HG03097 (cell line): ENCODE data around the gene ALG9.
A peak's percentile ranks its signal among the peaks of the same experiment; 100 is the strongest.

ENCODE experiments used
- ATAC-seq: cut with Tn5 transposase; IDR thresholded peaks from one replicate; pipeline ENCODE4 v1.9.1; 2021; ENCODE audit not compliant: unreplicated experiment, low FRiP score

The ALG9 gene

DNA sequence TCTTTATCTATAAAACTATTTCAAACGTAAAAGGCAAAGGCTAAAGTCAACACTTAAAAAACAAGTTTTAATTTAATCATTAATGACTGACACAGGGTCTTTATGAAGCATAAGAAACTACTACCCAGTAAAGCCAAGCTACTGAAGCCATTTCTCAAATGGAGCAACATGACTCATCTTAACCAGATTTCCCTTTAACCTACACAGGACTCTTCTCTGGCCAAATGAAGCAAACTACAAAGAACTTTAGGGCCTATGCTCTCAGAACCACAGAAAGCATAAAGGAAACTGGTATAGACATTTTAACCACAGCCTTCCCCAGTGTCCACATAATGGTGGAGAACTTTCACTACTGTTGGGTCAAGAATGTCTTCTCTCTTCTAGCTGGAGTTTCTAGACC lies 34.7 kb downstream of the ALG9 start:
- peak; percentile 80 for ATAC-seq

DNA sequence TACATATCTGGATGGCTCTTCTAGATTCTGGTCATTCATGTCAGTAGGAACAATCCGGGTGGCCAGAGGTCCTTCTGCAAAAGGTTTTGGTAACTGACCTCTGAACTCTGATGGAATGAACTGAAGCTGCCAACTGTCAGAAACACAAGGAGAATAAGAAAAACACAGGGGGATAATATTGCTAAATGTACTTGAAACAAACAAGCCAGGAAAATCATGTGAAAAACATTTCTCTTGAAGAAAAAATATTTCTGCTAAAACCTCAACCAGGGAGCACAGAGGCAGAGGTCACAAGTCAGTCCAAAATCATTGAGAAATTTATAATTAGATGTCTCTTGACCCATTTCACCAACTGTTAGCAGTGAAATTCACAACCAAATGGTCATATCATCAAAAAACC lies 35.2 kb downstream of the ALG9 start:
- no peak for ATAC-seq

DNA sequence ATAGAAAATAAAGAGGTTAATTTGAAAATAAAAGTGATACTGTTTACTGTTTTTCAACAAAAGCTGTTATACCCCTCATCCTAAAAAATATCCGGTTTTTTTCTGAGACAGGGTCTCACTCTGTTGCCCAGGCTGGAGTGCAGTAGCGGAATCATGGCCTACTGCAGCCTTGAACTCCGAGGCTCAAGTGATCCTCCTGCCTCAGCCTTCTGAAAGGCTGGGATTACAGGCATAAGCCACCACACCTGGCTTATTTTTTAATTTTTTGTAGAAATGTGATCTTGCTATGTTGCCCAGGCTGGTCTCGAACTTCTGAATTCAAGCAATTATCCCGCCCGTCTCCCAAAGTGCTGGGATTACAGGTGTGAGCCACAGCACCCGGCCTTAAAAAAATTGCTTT lies 35.7 kb downstream of the ALG9 start:
- no peak for ATAC-seq

DNA sequence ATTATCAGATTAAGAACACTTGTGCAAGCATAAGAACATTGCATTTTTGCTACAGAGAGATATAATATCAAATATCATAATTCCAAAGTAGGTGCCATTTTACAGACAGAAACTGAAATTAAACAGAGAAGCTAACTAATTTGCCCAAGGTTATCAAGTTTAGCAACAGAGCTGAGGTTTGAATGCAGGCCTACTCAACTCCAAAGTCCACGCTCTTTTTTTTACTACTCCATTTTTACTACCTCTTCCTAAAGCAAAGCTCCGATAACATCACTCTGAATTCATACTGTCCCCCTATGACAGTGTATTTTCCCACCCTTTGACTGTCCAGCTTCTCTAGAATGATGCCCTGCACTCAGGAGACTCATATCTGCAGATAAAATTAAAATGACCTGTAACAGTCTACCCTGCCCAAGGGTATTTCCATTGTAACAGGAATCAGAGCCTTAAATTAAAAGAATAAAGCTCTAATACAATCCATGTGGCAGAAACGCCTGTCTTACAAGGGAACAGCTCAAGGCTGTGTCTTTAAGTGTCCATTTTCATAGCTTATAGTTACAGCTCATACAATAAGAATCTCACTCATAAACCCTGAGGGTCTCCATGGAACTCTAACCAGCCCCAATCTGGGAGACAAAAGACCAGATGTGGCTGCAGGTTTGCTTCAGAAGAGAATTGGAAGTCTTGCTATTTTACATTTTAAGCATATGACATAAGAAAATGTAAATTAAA lies 36.8 kb downstream of the ALG9 start:
- ATAC-seq: no peak

DNA sequence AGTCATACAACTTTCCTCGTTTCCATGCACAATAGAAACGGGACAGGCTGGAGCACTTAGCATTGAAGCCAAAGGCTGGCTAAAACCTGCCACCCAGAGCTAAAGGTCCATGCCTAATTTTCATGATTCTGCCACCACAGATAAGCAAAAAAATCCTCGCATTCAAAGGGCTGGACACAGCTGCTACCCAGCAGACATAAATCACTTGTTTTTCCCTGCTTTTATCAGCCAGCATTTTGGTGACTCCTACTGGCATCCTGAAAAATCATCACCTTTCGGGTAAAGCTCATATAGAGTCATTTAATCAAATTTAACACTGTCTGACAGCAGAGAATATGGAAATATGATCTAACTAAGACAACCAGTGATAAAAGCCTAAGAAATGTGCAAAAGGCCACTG lies 37.9 kb downstream of the ALG9 start:
- ATAC-seq: no peak

DNA sequence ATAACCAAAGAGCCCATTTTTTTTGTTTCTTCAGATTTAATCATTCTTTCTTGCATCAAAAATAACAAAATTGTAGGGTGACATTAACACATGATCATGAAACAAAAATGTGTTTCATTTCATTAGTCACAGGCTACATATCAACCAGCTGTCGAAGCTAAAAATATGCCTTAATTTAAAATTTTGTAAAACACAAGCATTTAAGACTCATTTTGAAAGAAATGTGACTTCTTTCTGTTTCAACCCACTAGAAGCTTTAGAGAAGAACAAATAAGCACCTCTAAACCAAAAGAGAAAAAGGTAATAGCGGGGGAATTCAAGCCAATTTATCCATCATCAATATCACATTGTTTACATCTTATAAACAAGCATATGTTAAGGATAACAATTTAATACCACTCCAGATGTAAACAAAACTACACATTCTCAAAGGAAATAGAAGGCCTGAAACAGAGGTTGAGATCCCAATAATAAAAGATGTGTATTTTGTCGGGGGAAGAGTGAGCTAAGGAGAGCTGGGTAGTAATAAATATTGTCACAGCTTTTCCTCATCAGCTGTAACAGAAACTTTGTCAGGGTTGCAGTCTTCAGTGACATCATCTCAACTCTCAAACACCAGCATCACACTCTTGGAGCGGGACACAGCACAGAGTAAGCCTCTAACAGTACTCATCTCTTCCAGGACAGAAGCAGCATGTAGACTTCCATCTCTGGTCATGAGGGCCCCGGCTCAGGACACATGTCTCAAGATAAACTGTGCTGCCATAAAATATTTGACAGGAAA lies 42.0 kb downstream of the ALG9 start:
- ATAC-seq: peak; percentile 69

DNA sequence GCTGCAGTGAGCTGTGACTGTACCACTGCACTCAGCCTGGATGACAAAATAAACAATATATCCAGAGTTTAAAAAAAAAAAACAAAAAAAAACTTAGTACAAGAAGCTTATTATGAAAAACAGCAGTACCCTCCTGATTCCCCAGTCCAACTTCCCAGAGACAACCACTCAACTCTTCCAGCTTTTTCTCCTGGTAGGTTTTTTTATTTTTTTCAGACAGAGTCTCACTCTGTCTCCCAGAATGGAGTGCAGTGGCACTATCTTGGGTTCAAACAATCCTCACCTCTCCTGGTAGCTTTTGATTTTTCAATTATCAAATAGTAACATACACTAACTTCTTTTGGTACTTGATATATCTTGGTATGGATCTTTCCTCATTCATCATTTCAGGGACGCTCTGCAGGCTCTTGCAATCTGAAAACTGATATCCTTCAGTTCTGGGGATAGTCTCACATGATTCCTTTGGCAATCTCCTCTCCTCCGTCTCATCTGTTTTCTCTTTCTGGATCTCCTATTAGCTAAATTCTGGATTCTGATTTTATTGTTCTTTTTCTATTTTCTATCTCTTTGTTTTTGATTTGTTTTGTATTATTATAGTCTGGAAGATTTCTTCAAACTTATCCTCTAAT lies 44.9 kb downstream of the ALG9 start:
- ATAC-seq: no peak

DNA sequence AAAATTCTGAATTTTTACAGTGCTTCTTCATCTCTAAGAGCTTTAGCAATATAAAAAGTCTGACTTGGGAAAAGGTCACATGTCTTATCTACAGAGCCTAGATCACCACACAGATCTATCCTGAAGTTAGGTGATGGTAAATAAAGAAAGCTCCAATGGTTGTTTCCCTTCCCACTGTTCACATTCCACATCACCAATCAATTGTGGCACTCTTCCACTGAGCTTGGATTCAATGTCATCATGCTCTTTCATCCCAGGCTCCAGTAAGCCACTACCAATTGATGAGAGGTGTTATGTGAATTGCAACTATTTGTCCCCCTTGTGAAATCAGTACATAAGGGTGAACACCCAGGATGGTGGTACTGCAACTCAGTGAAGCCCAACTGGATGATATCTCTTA lies 47.8 kb downstream of the ALG9 start:
- no peak for ATAC-seq

DNA sequence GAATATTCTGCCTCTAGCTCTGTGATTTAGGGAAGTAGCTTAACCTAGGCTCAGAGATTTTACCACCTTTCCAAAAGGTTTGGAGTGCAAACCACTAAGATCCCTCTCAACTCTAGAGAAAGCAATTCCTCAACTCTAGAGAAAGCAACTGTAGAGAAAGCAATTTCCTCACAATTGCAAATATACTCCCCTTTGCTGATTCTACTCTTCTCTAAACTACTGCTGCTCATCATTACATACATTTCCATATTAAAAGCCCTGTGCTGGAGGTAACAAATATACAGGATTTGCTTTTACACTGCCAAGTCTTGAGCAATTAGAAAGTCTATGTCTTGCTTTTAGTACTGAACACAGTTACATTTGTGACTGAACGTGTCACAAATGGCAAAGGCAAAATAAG lies 48.2 kb downstream of the ALG9 start:
- no peak for ATAC-seq

DNA sequence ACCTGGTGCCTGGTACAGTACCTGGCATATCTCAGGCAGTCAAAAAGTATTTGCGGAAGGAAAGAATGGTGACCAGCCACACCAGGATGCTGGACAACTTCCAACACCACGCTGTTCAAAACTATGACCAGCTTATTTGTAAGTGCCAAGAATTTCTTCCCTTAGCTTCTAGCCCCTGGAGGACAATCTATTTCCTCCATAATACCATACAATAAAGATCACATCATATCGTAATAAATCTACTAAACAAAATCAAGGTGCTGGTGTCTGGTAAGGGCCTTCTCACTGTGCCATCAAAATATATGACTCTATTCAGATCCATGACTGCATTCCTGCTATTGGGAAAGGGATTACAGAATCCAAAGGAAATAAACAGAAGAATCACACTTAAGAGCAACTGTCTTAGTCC lies 51.5 kb downstream of the ALG9 start:
- no peak for ATAC-seq

DNA sequence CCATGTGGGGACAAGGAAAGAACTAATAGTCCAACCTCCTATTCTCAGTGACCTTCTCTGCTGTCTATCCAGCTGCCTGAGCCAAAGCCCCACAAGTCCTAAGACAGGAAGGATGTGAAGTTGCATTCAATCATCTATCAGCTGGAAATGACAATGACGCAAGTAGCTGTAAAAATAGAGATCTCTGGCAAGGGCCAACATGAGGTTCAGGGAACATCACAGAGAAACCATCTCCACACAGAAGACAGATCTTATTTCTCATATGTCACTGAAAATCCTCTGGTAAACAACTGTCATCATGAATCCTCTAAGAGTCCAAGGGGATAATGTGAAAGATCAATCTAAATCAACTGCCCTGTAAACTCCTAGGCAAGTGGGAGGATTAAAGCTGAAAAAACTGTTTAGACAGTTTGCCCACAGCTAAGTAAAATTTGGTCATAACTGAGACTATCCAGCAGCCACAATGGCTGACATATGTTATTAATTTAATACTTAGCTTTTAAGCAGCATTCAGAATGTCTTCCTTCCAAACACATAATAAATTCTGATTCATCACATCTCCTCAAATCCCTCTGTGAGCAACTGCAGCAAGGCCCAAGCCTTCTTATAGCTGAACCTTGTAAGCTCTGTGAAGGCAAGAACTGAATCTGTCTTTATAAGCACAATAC lies 52.1 kb downstream of the ALG9 start:
- ATAC-seq: no peak

DNA sequence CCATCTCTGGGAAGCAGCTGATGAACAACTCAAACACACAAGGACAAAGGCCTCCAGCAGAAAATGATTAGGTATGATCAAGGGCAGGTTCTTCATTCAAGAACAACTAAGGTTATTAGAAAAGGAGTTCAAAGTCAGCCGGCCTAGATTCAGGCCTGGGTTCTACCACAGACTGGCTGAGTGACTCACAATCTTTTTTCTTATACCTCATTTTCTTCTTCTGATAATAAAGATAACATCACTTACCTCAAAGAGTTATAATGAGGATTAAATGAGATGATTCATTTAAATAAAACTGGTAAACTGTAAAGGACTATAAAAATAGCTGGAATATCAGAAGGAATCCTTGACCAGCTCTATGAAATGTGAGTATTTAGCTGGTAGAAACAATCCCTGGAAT lies 55.9 kb downstream of the ALG9 start:
- no peak for ATAC-seq

DNA sequence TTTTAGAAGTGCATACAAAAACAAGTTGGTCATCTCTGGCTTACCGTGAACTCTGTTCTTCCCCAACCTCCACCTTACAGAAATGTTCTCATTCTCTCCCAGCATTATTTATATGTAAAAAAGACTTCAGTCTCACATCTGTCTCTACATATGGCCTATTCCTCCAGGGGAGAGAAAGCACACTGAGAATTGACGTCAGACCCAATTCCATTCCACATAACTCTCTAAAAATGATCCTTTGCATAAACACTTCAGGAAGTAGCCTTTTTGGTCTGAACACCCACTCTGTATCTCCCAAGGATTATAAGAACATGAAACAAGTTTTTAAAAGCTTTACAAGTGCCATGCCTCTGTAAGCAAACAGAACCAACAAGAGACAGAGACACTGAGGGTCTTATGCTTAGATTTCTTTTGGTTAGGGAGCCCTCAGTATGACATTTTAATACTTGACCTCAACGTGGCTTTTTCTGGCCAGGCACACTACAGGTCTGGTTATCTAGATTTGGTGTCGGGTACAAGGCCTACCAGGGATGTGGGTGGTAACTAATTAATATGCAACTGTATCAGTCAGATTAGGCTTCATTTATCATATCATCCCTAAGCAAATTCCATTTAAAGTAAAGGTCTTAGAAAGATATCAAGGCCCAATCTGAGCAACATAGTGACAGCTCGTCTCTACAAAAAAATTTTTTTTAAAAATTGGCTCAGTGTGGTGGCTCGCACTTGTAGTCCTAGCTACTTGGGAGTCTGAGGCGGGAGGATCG lies 56.6 kb downstream of the ALG9 start:
- ATAC-seq: no peak

DNA sequence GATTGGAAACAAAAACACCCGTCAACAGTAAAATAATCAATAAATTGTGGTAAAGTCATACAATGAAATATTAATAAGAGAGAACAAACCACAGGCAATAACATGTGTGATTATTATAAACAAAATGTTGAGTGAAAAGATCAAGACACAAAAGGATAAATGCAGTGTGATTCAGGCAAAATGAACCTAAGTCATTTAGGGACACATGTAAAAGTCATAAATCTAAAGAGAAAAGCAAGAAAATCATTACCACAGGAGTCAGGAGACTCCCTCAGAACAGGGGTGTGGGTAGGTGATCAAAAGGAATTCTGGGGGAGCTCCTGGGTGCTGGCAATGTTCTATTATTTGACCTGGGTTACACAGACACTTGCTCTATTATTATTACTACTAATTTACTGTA lies 57.3 kb downstream of the ALG9 start:
- ATAC-seq: no peak

DNA sequence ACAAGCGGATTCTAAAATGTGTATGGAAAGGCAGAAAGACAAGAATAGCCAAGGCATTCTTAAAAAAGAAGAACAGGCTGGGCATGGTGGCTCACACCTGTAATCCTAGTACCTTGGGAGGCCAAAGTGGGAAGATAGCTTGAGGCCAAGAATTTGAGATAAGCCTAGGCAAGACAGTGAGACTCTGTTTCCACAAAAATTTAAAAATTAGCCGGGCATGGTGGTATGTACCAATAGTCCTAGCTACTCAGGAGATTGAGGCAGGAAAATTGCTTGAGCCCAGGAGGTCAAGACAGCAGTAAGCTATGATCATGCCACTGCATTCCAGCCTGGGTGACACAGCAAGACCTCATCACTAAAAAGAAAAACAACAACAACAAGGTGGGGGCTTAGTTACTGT lies 59.2 kb downstream of the ALG9 start:
- no peak for ATAC-seq

DNA sequence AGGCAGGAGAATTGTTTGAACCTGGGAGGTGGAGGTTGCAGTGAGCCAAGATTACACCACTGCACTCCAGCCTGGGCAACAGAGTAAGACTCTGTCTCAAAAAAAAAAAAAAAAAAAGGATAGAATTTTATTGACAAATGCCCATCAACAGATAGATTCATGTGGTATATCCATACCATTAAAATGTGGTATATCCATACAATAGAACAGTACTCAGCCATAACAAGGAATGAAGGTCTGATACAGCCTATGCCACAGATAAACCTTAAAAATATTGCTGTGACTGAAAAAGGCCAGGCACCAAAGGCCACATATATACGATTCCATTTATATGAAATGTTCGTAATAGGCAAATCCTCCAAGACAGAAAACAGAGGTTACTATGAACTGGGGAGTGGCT lies 59.9 kb downstream of the ALG9 start:
- no peak for ATAC-seq

DNA sequence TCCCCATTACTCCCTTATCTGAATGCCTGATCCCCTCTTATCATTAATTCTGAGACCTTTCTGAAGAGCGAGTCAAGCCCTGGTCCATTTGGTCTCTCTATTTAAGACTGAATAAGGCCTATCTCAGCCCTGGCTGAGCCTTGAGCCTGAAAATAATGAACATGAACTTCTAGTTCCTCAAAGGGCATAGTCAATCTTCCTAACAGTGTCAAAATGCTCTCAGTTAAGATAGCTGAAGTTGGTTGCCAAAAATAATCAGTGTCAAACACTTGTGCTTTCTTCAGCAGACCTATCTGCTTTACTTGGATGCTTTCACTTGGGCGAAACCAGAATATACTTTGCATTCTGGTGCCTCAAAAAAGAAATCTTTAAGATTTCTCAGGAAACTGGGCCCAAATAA lies 62.5 kb downstream of the ALG9 start:
- ATAC-seq: no peak

DNA sequence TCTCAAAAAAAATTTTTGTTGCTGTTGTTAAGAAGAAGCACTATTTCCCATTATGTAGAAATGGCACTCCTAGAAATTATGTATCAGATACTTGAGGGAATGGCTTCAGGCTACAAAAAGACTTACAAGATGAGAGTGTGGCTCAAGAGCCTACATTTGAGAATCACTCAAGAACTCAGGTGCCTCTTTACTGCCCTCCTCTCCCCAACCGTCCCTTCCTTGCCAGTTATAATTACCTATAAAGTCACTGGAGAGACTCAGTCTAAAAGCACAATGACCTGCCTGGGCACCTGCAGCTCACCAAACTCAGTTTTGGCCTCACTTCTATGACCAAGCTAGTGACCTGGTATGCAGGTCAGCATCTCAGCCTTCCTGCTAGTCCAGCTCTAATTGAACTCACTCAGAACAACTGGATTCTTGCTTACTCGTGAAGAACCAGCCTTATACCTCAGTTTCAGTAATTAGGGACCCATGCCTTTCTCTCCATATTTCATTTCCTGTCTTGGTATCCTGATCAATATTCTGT lies 63.3 kb downstream of the ALG9 start:
- ATAC-seq: no peak

DNA sequence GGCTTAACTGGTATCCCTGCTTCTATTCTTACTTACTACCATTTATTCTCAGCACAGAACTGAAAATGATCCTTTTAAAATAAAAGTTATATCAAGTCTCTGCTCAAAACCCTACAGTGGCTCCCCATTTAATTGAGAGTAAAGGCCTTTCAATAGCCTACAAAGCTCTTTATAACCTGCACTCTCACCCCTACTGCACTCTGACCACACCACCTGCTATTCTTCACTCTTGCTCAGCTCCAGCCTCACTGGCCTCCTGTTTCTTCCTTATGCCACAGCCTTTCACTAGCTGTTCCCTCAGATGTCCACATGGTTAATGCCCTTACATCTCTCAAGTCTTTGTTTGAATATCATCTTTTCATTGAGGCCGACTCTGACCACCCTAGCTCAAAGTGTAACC lies 64.3 kb downstream of the ALG9 start:
- no peak for ATAC-seq

DNA sequence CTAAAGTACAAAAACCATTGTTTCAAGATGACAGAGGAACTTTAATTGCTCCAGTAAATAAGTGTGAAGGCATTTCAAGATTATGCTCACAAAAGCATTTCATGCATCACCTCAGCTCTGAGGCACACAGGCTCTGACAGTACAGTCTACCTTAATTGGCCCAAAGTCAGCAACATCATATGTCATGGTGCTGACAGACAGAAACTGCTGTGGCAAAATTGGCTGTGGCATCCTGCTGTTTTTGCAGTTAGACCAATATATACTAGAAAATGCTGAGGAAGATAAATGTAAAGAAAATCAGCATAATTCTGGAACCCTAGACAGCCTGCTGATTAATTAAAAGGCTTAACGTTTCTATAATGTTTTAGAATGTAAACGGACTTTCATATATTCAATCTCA lies 70.2 kb downstream of the ALG9 start:
- ATAC-seq: no peak
